Stimulated activated naive CD4-positive, alpha-beta T cell treated with Interleukin-2 at 50 U/mL for 16 hours (primary cell): Measurements from ENCODE around the gene EML3.
"Not testable (repeated sequence)": the region's sequence is repeated elsewhere in the genome, so short reads cannot be mapped to it uniquely, and the experiment has no call there.

ENCODE experiments used
- DNase-seq: peaks from one replicate; lab custom pipeline; 2025; lab: John Stamatoyannopoulos, UW

EML3 gene

GRCh38 chr11:62571493-62571892 lies 41.1 kb downstream of the EML3 start:
- DNase-seq = not testable (repeated sequence)

GRCh38 chr11:62570903-62571302 lies 41.7 kb downstream of the EML3 start:
- DNase-seq = not testable (repeated sequence)

GRCh38 chr11:62569611-62570010 lies 43.0 kb downstream of the EML3 start:
- no peak for DNase-seq

DNA sequence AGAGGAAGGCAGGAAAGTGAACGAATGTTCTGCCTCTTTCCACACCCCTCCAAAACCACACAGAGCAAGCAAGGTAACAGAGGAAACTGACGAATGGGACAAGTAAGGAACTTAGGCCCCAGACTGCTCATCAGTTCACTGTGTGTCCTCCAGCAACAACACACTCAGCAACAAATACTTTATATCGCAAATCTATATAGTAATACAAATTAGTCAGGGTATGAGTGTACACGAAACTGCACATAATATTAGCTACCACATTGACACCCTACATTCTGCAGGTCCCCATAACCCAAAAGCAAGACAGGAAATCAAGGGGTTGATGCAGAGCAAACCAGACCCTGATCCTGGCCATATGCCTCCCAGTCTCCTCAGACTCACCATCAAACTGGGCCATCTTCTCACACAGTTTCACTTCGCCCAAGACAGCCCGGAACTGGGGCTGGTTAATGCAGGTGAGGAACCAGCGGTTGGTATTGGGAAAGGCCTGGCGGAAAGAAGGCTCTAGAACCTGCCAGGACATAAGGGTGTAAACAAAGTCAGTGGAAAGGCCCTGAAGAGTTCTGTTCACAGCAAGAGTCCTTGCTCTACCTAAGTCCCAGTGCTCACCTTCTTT lies 45.4 kb downstream of the EML3 start:
- no peak for DNase-seq

DNA sequence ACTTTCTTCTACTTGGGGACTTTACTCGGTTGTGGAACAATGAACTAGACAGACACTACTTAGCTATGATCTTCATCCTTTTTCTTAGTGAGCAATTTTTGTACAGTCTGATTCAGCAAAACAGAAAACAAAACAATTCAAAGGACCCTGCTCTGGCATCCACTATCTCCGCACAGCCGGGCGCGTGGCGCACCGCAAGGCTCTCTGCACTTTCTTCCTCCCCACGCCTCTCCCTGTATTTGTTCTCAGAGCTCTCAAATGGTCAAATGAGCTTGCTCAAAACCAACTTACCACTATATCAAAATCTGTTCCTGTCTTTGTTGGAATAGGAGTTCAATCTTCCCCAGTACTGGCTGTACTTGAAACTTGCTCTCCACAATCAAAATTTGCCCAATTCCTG lies 46.3 kb downstream of the EML3 start:
- no peak for DNase-seq

DNA sequence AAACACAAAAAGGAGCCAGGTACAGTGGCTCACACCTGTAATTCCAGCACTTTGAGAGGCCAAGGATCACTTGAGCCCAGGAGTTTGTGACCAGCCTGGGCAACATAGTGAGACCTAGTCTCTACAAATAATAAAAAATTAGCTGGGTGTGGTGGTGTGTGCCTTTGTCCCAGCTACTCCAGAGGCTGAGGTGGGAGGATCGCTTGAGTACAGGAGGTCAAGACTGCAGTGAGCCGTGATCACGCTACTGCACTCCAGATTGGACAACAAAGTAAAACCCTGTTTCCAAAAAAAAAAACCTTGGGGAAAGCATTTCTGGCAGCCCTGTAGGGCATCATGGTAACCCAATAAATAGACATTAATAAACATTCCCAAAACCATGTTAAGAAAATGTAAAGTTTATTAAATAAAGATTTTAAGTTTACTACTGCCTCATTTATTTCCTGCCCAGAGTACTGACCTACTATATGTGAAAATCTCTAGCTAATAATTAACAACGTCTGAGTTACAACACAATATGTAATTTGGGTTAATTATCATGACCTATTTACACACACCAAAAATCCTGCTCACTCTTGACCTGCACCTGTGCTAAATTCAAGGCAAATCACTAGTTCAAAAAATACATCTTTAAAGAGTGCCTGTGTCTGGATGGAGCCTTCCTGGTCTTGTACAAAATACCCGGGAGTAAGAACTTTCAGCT lies 47.3 kb downstream of the EML3 start:
- DNase-seq = no peak

DNA sequence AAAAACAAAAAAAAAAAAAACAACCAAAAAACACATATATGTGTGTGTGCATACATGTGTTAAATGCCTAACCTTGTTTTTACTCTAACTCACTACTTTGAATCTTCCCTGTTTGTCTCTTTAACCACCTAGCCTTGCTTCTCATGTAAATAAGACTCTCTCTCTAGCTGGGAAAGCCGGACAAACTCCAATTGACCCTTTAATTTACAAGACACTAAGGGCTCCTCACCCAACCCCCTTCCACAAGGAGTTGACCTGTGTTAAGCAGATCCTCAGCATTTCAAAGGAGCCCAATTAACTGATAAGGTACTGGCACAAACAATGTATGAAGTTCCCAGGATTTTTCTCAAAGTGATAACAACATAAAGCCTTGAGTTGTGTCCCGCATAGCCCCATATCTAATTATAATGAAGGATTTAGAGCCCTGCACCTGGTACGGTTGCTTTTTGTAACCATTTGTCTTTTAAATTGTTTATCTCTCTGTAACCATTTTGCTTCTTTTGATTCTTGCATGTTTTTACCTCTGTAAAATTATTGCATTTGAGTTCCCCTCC lies 50.8 kb downstream of the EML3 start:
- not testable (repeated sequence) for DNase-seq

DNA sequence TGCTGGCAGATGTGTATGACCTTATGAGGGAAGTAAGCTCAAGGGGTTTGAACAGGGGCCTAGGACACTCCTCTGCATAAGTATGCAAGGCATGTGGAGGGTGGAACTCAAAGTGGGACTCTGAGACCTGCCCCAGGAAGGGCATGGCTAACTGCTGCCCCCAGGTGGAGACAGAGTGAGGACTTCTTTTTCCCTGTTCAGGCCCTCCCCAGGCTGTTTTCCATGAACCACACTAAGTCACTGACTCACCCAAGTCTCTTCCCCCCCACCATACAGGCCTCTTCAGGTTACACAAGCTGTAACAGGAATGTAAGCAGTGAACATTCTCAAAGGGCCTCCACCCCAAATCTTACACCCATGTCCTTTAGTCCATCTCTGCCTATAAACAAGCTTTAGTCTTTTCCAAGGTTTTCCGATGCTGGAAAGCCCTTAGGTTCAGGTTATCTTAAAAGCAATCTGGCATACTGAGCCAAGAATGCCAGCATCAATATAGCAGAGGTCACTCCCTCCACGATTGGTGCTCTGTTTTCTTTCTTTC lies 51.9 kb downstream of the EML3 start:
- peak; percentile 74 for DNase-seq

- DNase-seq = not testable (repeated sequence)
Observed at GRCh38 chr11:62559626-62560025, 52.9 kb downstream of the EML3 start.

- DNase-seq = no peak
Observed at GRCh38 chr11:62559204-62559603, 53.4 kb downstream of the EML3 start.

GRCh38 chr11:62558669-62559068 lies 53.9 kb downstream of the EML3 start:
- DNase-seq = no peak

DNA sequence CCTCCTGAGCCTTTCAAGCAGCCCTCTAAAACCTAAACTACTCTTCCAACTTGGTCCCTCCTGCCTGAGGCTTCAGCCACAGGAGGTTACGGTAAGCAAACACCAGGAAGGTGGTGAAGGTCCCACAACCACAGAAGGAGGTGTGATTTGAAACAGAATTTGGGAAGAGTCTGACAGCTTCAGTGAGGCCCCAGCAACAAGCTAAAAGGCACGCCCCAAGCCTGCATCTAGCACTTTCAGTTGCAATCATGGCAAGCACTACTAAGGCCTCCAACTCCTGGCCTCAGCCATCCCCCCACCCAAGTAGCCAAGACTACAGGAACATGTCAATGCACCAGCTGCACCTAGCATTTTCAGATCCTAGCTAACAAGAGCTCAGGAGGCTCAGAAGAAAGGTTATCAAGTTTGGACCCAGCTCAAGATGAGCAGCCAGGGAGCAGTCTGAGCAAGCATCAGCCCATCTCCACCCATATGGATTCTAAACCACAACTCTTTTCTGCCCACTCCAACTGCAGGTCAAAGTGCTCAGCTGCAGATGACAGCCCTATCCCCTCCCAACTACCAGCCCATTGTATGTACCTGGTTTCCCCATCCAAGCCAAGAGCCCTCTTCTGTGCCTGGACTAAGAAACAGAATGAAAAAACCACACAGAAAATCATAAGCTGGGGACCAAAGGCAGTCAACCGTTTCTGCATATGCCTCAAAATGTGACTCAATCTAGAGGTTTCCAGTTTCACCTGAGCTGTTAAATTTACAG lies 55.5 kb downstream of the EML3 start:
- DNase-seq = peak; percentile 41

DNA sequence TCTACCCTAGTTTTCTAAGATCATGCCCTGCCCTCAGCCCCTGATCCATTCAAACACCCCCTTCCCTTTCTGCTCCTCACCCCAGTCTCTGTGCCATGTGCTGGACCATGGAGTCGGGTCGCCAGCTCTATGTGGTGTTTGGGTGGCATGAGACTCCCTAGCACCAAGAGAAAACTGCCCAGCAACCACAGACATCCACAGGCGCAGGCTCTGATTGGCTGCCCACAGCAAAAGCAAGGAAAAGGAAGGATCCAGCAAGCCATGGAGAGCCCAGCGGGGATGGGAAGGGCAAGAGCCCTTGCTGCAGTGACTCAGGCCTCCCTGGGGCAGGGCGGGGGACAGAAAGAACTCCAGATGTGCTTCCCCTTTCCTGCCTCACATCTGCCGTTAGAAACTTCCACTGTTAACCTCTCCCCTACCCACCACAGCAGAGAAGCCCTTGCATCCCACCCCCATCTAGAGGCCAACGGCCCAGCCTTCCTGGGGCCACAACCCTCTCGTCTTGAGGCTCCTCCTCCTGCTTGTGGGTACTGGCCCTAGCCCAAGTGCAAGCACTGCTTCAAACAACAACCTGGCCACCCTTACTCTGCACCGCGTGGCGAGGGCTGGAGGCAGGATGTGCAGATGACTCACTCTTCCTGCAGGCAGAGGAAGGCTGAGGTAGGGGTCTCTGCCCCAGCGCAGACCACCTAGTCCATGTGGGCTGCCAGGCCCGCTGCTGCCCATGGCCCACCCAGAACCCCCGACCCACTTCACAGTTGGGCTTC lies 56.3 kb downstream of the EML3 start:
- peak; percentile 75 for DNase-seq

DNA sequence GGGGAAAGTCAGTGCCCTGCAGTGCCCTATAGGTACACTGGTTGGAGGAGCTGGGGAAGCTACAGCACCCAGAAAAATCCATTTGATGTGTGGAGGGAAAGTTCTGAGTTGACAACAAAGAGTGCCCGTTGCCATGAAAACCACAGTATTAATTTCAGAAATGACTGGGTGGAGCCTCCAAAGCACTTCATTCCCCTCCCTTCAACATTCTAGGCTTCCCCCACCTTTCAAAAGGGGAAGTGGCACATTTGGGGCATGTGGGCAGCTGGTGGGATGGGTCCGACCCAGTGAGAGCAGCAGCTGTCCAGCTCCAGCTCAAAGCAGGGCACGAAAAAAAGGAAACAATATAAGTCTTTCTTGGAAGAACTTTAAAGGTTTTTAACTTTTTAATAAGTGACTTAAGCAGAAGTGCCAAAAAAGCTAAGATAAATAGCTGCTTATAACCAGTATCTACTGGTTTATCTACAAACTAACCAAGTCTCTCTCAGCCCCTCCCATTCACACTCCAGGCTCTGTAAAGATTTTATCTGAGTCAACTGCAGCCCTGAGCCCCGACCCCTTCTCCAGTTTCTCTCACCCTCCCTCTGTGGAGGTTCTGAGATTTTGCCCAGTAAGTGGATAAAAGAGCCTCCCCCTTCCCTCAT lies 57.0 kb downstream of the EML3 start:
- peak; percentile 53 for DNase-seq

DNA sequence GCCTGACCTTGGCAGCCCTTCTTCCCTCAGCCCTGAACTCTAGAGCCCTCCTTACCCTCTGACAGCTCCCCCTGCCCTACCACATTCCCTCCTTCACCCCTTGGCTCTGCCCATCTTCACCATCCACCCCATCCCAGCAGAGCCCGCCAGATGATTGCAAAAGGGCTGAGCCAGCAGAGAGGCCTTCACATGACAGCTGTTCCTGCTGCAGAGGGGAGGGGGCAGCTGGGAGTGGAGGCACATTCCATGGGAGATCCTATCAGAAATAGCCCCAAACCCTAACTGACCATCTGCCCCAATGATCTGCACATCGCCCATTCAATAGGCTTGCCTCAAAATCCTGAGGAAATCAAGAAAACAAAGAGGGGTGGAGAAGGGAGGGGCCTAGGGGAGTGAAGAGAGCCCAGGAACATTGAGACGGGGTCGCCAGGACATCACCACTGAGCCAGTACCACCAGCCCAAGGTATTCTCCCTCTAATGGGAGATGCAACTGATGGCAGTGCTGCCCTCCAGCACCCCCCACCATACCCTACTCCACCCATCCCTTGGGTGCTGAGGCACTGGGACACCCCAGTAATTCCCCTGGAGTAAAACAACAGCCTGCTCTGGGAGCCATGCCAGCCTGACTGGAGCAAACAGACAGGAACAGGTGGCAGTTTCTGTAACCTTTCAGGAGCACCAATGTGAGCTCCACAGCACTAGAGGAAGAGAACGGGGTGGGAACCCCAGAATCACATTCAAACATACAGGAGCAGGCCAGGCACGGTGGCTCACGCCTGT lies 58.0 kb downstream of the EML3 start:
- no peak for DNase-seq

GRCh38 chr11:62553839-62554361 lies 58.7 kb downstream of the EML3 start:
- no peak for DNase-seq

- peak; percentile 30 for DNase-seq
Observed at GRCh38 chr11:62553080-62553838, 59.3 kb downstream of the EML3 start.

DNA sequence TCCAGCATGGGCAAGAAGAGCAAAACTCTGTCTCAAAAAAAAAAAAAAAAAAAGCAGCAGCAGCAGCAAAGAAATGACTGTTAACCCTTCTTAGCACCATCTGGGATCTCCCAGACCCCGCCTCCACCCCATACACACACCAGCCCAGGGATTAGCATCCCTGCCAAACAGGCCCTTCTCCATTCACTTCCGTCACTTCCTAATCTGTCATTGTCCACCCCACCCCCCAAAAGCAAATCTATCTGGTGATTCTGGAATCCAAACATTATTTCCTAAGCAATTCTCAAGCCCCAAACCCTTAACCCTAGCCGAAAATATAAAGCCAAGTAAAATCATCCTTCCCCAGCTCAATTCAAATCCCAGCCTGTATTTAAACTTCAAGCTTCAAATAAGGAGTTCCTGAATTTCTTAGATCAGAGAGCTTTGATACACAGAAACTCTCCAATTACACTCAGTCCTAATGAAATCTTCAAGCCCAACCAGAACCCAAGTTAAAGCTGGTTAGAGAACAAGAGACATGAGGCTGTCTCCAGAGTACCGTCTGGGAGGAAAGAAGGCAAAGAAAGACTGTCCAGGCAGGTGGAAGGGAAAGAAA lies 60.0 kb downstream of the EML3 start:
- no peak for DNase-seq
